Measurements from ENCODE around the gene AGPAT4.
"Not testable (repeated sequence)": the region's sequence is repeated elsewhere in the genome, so short reads cannot be mapped to it uniquely, and the experiment has no call there.

Gene AGPAT4, protein sequence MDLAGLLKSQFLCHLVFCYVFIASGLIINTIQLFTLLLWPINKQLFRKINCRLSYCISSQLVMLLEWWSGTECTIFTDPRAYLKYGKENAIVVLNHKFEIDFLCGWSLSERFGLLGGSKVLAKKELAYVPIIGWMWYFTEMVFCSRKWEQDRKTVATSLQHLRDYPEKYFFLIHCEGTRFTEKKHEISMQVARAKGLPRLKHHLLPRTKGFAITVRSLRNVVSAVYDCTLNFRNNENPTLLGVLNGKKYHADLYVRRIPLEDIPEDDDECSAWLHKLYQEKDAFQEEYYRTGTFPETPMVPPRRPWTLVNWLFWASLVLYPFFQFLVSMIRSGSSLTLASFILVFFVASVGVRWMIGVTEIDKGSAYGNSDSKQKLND

GRCh38 chr6:161273752-161274487 lies at the start of gene AGPAT4:
TSS of gene AGPAT4 (minus strand) at chr6:161274061. CDS start at chr6:161232213, 41,848 bp downstream.
- no peak for TF ChIP-seq CTCF (IDR thresholded peaks at IDR 0.05; ENCODE audit: low read depth, low read length)
- Histone ChIP-seq H3K27me3 (ENCODE audit: insufficient read depth, low read depth, severe bottlenecking) (no peaks in the 10 kb centered on the region), H3K4me3 (ENCODE audit: low read depth, low read length) (peak within 1 kb of the TSS; percentile 80), H3K9me3 (ENCODE audit: severe bottlenecking) (no peaks in the 10 kb centered on the region), H3K36me3 (no peaks in the 10 kb centered on the region; the same call in none of the 2 replicates), H3K27ac (peak within 1 kb of the TSS; percentile 64)
- peak; percentile 55 for DNase-seq

GRCh38 chr6:161319231-161319630 lies 45.4 kb upstream of the AGPAT4 start:
- no peak for TF ChIP-seq CTCF (IDR thresholded peaks at IDR 0.05; ENCODE audit: low read depth, low read length)

DNA sequence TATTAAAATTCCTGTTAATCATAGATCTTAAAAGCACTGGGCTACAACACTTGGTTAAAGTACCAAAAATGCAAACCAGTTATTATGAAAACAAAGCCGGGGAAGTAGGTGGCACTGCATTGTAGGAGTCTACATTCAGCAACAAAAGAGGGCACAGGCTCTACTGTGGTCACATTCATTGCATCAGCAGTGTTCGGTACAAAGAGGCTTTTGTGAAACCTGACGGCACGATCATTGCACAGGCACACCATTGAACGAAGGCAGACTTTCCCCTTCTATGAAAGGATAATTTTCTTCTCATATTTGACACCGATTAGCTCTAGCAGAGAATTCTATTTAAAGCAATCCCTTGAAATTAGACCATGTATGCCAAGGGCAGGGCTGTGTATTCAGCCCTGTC lies 44.6 kb upstream of the AGPAT4 start:
- no peak overlapping the region for H3K4me3 ChIP-seq (ENCODE audit: low read depth, low read length)
- TF ChIP-seq CTCF (IDR thresholded peaks at IDR 0.05; ENCODE audit: low read depth, low read length), result no peak
- no peak for DNase-seq
- H3K27me3 ChIP-seq (ENCODE audit: insufficient read depth, low read depth, severe bottlenecking), result no peaks in the 10 kb centered on the region
- H3K36me3 ChIP-seq, result no peaks in the 10 kb centered on the region
- no peaks in the 10 kb centered on the region for H3K9me3 ChIP-seq (ENCODE audit: severe bottlenecking)
- no peak overlapping the region for H3K27ac ChIP-seq

More at GRCh38 chr6:161319231-161319630, 45.4 kb upstream of the AGPAT4 start:
- H3K4me3 ChIP-seq (ENCODE audit: low read depth, low read length), result no peak overlapping the region
- H3K36me3 ChIP-seq, result no peaks in the 10 kb centered on the region
- H3K27me3 ChIP-seq (ENCODE audit: insufficient read depth, low read depth, severe bottlenecking), result no peaks in the 10 kb centered on the region
- H3K27ac ChIP-seq, result no peak overlapping the region
- DNase-seq, result no peak
- no peaks in the 10 kb centered on the region for H3K9me3 ChIP-seq (ENCODE audit: severe bottlenecking)

GRCh38 chr6:161316531-161316930 lies 42.7 kb upstream of the AGPAT4 start:
- Histone ChIP-seq H3K36me3 (no peaks in the 10 kb centered on the region), H3K9me3 (ENCODE audit: severe bottlenecking) (no peaks in the 10 kb centered on the region), H3K4me3 (ENCODE audit: low read depth, low read length) (no peak overlapping the region), H3K27me3 (ENCODE audit: insufficient read depth, low read depth, severe bottlenecking) (no peaks in the 10 kb centered on the region), H3K27ac (no peak overlapping the region)
- no peak for TF ChIP-seq CTCF (IDR thresholded peaks at IDR 0.05; ENCODE audit: low read depth, low read length)
- DNase-seq, result no peak

DNA sequence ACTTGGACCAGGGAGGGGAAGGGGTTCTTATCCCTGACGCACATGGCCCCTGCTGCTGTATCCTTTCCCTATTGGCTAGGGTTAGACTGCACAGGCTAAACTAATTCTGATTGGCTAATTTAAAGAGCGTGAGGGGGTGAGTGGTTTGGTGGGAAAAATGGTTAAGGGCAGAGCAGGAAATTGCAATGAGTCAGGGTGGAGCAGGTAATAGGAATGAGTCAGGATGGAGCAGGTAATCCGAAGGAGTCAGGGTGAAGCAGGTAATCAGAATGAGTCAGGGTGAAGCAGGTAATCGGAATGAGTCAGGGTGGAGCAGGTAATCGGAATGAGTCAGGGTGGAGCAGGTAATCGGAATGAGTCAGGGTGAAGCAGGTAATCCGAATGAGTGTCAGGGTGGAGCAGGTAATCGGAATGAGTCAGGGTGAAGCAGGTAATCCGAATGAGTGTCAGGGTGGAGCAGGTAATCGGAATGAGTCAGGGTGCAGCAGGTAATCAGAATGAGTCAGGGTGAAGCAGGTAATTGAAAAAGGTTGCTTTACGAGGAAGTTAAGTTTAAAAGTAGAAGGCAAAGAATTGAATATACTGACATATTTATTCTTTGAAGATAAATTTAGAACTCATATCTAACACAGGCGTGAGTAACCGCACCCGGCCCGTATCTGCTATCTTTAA lies 41.5 kb upstream of the AGPAT4 start:
- not testable (repeated sequence) for H3K27ac ChIP-seq; H3K9me3 ChIP-seq (ENCODE audit: severe bottlenecking); H3K36me3 ChIP-seq; H3K27me3 ChIP-seq (ENCODE audit: insufficient read depth, low read depth, severe bottlenecking); H3K4me3 ChIP-seq (ENCODE audit: low read depth, low read length); DNase-seq

GRCh38 chr6:161314541-161315245 lies 40.8 kb upstream of the AGPAT4 start:
- not testable (repeated sequence) for H3K4me3 ChIP-seq (ENCODE audit: low read depth, low read length); H3K36me3 ChIP-seq; H3K9me3 ChIP-seq (ENCODE audit: severe bottlenecking); H3K27me3 ChIP-seq (ENCODE audit: insufficient read depth, low read depth, severe bottlenecking); H3K27ac ChIP-seq; DNase-seq

All from WERI-Rb-1 (cell line).